NCI-H82 (cell line): ENCODE measurements around the gene KCTD8.
A peak's percentile ranks its signal among the peaks of the same experiment; 100 is the strongest.

Experiments used
- DNase-seq: peaks from one replicate; lab custom pipeline; 2025; lab: John Stamatoyannopoulos, UW

Gene KCTD8

DNA sequence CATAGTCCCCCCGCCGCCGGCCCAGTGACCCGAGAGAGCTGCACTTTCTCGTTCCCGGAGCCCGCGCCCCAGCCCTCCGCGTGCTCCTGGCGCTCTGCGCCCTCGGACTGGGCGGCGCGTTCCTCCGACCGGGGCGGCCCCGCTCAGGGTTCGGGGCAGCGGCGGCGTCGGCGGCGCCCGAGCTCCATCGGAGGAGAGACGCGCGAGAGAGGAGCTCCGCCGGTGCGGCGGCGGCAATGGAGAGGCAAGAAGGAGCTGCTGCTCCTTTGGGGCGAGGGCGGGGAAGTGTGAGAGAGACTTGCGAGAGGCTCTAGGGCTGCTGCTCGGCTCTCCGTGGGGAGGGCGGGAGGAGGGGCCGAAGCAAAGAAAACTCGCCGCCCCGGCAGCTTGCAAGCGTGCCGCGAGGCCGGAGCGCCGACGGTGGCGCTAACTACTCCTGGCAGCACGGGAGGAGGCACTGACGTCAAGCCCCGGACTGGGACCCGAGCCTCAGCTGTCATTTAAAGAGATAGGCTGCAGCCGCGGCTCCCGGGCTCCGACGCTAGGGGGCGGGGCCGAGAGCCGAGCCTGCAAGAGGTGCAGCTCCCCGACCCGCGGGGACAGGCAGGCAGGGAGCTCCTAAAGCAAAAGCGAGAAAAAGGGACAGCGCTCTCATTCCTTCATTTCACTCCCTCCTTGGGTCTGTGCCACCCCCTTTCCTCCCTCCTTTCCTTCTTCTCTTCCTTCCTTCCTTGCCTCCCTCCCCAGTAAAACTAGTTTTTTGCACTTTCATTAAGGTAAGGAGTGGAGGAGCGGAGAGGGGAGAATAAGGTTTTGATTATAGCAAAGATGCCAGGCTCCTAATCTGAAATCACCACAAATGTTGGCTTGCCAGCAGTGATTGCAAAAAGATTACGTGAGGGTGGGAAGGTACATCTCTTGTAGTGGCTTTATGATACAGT is at the start of gene KCTD8:
Gene KCTD8, minus strand, starts transcription at position 289 of the 941 bp plus-strand sequence.
- DNase-seq, result peak; percentile 93

DNA sequence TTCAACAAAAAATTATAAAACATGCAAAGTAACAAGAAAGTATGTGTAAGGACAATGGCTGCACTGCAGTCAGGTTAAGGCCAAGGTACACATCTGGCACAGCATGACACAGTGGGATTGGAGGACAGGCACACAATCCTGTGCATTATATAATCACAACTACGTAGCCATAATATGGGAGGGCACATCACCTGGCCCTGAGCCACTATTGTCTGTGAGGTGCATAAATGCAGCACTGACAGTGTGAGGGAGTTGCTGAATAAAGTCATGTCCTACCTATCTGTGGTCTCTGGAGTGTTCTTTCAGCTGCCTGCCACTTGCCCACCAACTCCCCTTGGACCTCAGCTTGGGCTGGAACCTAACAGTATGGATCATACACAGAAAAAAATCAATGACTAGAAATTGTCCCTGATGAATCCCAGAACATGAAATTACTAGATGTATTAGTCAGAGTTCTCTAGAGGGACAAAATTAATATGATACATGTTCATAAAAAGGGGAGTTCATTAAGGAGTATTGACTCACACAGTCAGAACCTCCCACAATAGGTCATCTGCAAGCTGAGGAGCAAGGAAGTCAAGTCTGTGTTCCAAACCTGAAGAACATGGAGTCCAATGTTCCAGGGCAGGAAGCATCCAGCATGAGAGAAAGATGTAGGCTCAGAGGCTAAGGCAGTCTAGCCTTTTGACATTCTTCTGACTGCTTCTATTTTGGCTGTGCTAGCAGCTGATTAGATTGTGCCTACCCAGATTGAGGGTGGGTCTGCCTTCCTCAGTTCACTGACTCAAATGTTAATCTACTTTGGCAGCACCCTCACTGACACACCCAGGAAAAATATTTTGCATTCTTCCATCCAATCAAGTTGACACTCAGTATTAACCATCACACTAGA is 46.4 kb upstream of the KCTD8 start:
- no peak for DNase-seq

DNA sequence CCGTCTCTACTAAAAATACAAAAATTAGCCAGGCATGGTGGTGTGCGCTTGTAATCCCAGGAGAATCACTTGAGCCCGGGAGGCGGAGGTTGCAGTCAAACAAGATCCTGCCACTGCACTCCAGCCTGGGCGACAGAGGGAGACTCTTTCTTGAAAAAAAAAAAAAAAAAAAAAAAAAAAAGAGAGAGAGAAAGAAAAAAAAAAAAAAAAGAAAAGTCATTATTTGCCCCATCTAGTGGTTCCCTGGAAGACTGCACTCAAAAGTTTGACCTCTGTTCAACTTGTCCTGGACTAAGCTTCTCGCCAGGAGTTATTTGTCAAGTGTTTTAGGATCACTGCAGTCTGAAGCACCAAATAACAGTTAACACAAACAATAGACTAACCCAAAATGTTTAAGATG is 45.3 kb upstream of the KCTD8 start:
- peak; percentile 30 for DNase-seq

GRCh38 chr4:44487341-44487740 is 38.7 kb upstream of the KCTD8 start:
- DNase-seq, result peak; percentile 37

GRCh38 chr4:44479731-44480130 is 31.1 kb upstream of the KCTD8 start:
- peak; percentile 7 for DNase-seq

DNA sequence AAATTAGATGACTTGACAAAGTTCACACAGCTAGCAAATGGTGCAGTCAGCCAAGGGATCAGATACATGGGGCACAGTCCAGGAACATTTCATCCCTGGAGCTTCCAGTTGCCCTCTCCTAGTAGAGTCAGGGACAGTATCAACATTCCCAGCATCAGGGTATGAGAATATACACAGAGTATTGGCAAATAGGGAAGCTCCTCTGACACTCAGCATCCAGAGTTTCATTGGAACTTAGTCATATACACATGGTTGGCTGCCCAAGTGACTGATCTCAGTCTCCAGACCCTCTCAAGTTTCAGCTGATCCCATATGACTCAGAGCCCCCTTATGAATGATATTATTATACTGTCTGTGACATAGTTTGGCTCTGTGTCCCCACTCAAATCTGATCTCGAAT is 13.7 kb upstream of the KCTD8 start:
- DNase-seq, result no peak

GRCh38 chr4:44447563-44448504 is 775 bp downstream of the KCTD8 start:
- peak; percentile 42 for DNase-seq

DNA sequence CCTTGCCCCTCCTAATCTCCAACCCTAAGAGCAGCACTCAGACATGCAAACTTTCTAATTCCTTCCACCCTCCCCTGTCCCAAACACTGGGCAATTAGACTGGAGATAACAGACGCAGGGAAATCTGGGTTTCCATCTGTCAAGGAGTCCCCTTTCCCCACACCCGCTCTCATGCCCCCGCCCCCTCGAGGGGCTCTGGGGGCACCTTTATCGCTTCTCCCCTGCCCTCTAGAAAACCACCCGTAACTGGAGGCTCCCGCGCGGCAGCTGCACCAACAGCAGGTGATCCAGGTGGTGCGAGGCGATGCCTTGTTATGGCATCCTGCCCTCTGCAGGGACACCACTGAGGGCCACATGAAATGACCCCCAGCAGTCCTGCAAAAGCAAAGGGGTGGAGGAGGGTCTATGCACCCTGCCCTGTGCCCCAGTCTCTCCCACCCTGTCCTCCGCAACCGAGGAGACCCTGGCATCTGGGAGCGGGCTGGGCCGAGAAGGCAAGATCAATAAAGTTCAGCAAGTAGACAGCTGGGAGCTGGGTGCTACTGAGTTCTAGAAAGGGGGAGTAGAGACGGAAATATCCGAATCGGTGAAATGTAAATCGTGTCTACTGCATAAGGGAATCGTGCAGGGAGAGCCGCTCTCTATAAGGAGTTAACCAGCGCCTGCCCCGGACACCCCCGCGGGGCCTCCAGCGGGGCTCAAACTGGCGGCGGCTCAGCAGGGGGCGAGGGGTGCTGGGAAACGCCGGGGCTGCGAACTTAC is 1.6 kb downstream of the KCTD8 start:
- peak; percentile 51 for DNase-seq

DNA sequence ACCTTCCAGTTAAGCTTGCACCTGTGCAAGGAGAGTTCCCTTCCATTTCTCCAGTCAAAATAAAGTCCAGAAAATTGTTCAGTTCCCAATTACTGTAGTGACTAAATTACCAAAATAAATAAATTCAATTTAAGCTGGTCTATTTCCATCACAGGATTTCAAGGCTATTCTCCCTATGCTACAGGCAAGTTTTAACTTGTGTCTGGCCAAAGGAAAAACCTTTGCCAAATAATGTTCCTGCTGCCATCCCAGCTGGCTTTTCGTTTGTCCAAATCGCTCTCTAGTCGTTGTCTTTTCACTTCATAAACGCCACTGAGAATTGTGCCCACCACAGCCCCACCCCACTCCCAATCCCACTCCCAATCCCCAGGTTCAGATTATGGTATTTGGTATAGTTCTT is 2.4 kb downstream of the KCTD8 start:
- no peak for DNase-seq

- DNase-seq, result peak; percentile 15
These were observed 9.9 kb downstream of the KCTD8 start for GRCh38 chr4:44438687-44439086.

DNA sequence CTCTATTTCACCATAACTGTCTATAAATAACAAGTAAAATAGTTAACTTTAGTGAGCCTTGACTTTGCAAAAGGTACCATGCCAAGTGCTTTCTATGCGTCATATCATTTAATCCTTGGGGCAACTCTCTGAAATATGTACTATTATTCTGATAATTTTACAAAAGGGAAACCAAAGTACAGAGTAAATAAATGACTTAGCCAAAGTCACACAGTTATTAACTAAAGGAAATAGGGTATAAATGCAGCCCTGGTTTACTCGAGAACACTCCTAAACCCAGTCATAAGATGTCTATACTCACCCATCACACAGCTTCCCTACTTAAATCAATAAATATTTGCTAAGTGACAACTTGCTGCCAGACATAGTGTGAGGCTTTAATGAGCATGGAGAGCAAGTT is 14.4 kb downstream of the KCTD8 start:
- DNase-seq, result no peak

DNA sequence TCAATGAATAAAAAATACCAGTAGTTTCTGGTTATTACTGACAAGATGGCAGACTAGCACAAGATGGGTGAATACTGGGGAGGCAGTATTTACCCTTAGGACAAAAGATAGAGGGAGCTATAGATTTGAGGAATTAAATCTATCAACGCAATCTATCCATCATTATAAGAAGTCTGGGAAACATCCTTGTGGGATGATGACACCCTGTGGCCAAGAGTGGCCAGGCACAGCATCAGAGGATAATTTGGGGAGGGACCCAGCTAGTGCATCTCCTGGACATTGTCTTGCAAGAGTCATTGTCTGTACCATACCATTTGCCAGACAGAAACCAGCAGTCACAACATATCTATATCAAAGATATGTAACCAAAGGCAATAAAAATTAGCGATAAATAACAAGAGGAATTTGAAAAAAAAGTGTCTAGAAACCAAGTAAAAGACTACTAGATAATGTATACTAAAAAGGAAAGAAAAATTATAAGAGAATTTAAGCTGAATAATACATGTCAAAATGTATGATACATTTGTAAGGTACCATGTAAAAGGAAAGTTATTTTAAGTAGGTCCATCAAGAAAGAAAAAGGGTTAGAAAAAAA is 22.9 kb downstream of the KCTD8 start:
- peak; percentile 70 for DNase-seq

- no peak for DNase-seq
These were observed 25.7 kb downstream of the KCTD8 start for GRCh38 chr4:44422912-44423311.

- no peak for DNase-seq
These were observed 27.1 kb downstream of the KCTD8 start for GRCh38 chr4:44421330-44422065.

- DNase-seq, result no peak
These were observed 33.4 kb downstream of the KCTD8 start for GRCh38 chr4:44415251-44415650.

DNA sequence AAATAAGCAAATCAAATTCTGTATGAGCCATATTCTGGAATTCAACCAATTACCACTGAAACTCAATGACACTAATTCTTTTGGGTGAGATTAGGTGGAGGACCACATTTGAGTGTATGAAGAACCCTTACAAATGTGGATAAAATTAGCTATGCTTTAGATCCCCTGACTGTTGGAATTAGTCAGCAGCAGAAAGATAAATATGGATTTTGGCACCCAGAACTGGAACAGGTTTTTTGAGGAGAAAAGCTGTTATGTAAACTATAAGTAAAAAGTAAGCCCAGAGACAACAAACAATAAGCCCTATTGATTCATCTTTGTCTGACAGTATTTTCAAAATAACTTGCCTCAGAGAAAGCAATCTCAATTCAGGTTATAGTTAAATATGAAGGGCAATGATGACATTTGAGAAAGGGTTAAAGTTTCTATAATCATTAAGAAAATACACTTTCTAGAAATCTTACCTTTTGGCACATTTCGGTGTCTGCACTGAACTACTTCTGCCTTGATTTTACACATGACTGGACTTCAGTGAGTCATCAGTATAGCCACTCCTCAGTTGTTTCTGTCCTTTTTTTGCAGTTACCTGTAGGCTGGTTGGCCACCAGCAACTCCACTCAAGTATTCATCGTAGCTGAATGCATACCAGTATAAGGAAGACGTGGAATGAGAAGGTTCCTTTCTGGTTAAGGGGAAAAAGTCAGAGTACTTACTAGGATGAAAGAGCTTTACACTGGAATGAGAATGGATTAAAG is 80.0 kb downstream of the KCTD8 start:
- DNase-seq, result no peak

GRCh38 chr4:44354172-44354571 is 94.4 kb downstream of the KCTD8 start:
- DNase-seq, result no peak

DNA sequence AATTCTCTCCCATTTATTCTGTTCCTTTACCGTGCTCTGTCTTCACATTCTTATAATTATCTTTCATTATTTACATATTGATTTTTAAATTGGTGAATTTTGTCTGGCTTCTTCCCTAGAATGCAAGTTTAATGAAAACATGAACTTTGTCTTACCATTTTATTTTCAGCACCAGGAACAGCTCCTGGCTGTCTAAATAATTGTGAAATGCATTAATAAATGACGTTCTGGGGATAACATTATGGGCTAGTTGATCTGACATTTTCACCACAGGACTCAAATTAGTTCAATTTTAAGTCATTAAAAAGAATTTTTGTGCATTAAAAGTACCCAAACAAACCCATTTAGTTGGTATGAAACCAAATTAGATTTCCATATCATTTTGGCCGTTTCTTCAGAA is 97.5 kb downstream of the KCTD8 start:
- DNase-seq, result no peak

DNA sequence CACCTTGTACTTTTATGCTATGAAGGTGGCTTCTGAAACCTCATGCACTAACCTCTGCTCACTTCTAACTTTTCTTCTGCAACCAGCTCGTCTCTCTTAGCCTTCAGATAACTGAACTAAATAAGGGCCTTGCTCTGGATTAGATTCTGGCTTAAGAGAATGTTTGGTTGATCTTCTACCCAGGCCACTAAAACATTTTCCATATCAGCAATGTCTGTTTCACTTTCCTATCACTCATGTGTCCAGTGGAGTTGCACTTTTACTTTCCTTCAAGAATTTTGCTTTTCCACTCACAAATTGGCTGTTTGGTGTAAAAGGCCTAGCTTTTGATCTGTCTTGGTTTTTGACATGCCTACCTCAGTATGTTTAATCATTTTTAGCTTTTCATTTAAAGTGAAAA is 105.8 kb downstream of the KCTD8 start:
- no peak for DNase-seq
